Hippocampal formation (tissue), 2 donors: ENCODE results near the gene PPM1L.
"Not testable (repeated sequence)": the region's sequence is repeated elsewhere in the genome, so short reads cannot be mapped to it uniquely, and the experiment has no call there.

Experiments used
- DNase-seq, 2 donors: peaks; one replicate each; lab custom pipeline; 2025; lab: John Stamatoyannopoulos, UW

The PPM1L gene

GRCh38 chr3:160986069-160986468 lies 230.0 kb downstream of the PPM1L start:
- no peak for DNase-seq

- no peak for DNase-seq
These were observed 232.2 kb downstream of the PPM1L start for GRCh38 chr3:160987982-160988964.

- no peak for DNase-seq
These were observed 234.4 kb downstream of the PPM1L start for GRCh38 chr3:160990446-160990845.

GRCh38 chr3:160992712-160993111 lies 236.7 kb downstream of the PPM1L start:
- no peak for DNase-seq

GRCh38 chr3:160996811-160997210 lies 240.8 kb downstream of the PPM1L start:
- no peak for DNase-seq

- no peak for DNase-seq
These were observed 242.6 kb downstream of the PPM1L start for GRCh38 chr3:160998581-160998980.

- no peak for DNase-seq
These were observed 243.2 kb downstream of the PPM1L start for GRCh38 chr3:160999274-160999673.

GRCh38 chr3:161008086-161008485 lies 252.1 kb downstream of the PPM1L start:
- no peak for DNase-seq

- DNase-seq, result not testable (repeated sequence)
These were observed 254.1 kb downstream of the PPM1L start for GRCh38 chr3:161010151-161010550.

GRCh38 chr3:161014843-161015749 lies 259.1 kb downstream of the PPM1L start:
- DNase-seq, result no peak

GRCh38 chr3:161016417-161017313 lies 260.6 kb downstream of the PPM1L start:
- DNase-seq, result no peak

- no peak for DNase-seq
These were observed 261.9 kb downstream of the PPM1L start for GRCh38 chr3:161017971-161018370.

GRCh38 chr3:161020256-161020655 lies 264.2 kb downstream of the PPM1L start:
- DNase-seq, result no peak

GRCh38 chr3:161025911-161026310 lies 269.9 kb downstream of the PPM1L start:
- no peak for DNase-seq

GRCh38 chr3:161026612-161027510 lies 270.8 kb downstream of the PPM1L start:
- no peak for DNase-seq

- DNase-seq, result no peak
These were observed 272.6 kb downstream of the PPM1L start for GRCh38 chr3:161028555-161029153.

GRCh38 chr3:161031134-161031533 lies 275.1 kb downstream of the PPM1L start:
- DNase-seq, result no peak

- DNase-seq, result not testable (repeated sequence)
These were observed 279.0 kb downstream of the PPM1L start for GRCh38 chr3:161034913-161035550.

GRCh38 chr3:161035711-161036110 lies 279.7 kb downstream of the PPM1L start:
- no peak for DNase-seq
